GM21619 (cell line): Measurements from ENCODE around the gene FAM174B.
"Not testable (repeated sequence)": the region's sequence is repeated elsewhere in the genome, so short reads cannot be mapped to it uniquely, and the experiment has no call there.

Experiments
- ATAC-seq: cut with Tn5 transposase; IDR thresholded peaks from one replicate; pipeline ENCODE4 v1.9.1; 2021; ENCODE audit not compliant: unreplicated experiment

The FAM174B gene

GRCh38 chr15:92619145-92620101 lies 36.2 kb downstream of the FAM174B start:
- ATAC-seq: no peak

DNA sequence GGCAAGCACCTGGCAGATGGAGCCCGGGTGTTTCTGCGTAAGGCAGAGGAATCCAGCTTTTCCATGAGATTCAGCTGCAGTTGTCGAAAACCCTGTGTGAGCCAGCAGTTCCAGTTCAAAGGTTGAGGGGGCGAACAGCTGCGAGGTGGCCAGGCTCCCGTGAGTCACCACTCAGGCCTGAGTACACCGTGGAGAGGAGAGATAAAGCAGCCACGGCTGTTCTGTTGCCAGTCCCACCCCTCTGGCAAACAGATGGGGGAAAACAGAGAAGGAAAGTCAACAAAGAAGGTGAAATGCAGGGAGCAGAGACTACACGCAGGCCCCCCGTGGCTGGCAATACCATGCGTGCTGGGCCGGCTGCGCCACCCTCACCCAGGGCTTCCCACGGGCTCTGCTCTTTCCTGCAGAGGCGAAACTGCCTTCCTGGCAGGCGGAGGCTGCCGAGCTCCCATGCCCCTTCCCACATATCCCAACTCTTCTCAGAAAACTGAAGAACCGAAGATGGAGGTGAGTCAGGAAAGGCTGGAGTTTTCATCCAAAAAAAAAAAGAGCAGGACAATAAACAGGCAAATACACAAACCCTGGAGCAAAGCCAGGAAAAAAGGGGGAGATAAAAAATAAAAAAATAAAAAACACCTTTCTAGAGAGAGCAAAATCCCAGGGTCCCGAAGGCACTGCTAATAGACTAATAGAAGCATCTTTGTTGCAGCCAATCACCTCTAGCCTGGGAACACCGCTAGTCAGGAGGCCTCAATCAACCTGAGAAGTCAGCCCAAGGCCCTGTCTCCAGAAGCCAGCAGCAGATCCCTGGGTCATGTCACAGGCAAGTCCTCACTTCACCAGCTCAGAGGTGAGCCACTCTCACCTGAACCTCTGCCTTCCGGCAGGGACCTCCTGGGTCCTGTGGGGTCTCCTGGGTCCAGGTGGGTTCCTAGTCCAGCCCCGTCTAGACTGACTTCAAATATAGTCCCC lies 37.7 kb downstream of the FAM174B start:
- no peak for ATAC-seq

DNA sequence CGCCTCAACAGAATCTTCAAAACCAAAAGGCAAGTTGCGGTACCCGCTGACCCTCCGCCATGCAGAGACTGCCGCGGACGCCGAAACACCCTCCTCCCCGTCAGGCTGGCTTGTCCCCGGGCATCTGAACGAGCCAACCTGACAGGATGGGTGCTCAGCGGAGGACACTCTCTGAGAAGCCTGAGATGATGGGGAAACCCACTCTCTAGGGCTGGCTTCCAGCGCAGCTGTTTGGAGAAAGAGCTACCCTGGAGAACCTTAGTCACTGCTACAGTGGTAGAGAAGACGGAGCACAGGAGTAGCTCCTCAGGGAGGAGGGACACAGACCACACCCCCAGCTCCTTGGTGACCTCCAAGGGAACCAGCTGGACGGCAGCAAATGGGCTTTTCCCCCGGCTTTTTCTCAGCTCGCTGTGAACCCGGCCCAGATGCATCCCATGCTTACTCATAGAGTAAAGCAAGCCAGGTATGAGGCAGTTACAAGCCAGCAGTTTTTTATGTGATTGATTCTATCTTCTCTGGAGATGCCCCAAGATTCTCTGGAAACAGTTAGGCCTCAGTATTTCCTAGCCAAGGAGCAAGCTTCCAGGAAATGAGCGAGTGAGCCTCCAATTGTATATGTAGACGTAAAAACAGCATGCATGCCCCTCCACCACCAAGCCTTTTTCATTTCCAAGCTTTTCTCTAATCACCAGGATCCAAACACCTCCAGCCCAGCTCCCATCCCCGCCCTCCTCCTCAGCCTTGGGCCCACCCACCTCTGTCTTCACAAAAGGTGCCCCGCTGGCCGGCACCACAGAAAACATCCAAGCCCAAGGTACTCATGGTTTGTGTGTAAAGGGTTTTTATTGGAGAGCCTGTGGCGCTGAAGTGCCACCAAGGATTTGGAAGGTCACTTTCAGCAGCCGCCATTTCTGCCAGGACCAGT lies 38.7 kb downstream of the FAM174B start:
- ATAC-seq: no peak

DNA sequence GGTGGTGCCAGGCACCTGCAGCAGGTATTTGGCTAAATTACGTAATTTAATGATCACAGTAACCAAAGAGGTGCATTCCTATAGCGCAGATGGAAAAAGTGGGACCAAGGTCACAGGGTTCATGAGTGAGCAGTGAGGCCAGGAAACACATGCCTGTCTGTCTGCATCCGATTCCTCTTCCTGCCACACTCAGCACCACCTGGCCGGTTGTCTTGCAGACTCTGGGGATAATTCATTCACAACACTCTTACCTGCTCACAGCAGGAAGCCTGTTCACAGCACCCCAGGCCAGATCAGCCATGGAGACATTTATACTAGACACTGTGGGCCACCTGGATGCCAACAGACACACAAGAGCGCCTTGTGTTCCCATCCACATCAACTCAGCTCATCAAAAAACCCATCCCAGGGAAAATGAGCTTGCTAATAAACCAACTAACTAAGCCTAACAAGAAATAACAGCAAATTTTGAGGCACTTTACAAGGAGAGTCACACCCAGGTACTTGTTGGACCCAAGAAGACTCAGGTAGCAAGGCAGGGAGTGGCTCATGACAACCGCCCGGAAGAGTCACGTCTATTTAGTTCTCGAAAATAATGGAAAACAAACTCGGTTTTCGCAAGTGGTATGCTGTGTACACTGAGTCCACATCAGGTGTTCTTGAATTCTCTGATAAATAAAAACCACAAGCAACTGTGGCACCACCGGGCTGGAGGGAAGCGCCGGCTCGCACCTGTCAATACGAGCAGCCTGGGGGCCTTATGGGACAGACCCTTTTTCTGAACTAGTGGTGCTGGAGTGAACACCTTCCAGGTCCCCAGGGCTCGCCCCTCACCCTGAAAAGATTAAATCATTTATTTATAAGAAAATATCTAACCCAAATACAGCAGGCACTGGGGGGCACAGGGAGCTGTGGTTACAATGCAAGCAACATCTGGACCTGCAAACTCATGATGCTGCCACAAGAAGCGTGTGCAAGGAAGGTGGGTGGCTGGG lies 40.5 kb downstream of the FAM174B start:
- no peak for ATAC-seq

DNA sequence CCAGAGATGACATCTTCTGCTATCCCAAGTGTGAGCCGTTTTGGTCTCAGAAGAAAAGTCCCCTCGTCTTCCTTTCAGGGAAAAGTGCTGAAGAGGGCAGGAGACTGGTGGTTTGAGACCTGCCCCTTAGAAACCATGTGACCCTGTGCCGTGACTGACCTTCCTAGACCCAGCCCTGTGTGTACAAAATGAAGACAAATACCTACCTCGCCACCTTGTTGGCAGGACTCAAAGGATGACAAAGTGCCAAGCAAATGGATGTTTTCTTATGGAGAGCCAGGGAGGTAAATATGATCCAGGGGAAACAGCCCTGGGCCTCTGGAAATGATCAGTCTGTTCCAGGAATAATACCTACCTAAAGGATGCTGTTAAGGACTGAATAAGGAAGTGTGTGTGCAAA lies 41.3 kb downstream of the FAM174B start:
- no peak for ATAC-seq

DNA sequence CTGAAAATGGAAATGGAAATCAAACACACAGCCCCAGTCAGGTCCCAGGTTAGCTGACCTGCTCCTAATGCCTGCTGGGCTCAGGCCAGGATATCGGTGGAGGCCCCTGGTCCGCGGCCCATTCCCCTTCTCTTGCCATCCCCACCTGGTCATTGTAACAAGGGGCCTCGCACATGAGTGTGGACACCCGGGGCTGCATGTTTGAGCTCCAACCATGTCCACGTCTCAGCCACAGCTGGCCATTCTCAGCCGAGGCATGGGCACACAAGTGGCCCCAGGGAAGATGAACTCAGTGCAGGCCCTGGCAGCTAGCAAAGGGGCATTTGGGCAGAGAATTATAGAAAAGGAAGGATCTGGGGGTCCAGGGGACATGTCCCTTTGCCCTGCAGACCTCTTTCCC lies 41.7 kb downstream of the FAM174B start:
- ATAC-seq: no peak

DNA sequence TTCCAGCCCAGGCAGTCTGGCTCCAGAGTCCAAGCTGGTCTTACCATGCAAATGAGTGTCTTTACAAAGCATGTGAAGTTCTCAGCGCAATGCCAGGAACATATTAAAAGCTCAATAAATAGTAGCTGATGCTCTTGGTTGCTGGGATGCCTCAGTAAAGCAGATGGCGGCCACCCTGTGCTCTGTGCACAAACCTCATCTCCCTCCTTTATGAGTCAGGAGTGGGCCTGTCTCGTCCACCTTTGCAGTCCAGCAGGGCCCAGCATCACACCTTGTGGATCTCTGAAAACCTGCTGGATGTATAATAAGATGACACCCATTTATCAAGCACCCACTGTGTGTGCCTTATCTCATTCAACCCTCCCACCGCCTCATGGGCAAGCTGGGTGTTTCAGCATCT lies 42.7 kb downstream of the FAM174B start:
- ATAC-seq: no peak

- ATAC-seq: no peak
These were observed 43.4 kb downstream of the FAM174B start for GRCh38 chr15:92611995-92612745.

DNA sequence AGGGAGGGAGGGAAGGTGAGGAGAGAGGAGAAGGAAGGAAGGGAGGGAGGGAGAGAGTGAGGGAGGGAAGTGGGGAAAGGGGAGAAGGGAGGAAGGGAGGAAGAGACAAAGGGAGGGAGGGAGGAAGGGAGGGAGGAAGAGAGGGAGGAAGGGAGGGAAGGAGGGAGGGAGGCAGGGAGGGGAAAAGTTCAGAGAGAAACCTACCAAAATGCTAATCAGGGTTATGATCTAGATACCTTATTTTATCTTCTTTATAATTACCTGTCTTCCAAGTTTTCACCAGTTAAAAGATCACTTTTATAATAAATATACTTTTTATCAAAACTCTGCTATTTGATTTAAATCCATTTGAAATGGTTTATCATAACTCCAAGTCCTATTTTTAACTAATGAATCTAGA lies 44.4 kb downstream of the FAM174B start:
- ATAC-seq: no peak

GRCh38 chr15:92610101-92610520 lies 45.5 kb downstream of the FAM174B start:
- no peak for ATAC-seq

GRCh38 chr15:92608866-92609700 lies 46.5 kb downstream of the FAM174B start:
- ATAC-seq: no peak

GRCh38 chr15:92606836-92607150 lies 48.8 kb downstream of the FAM174B start:
- ATAC-seq: not testable (repeated sequence)

DNA sequence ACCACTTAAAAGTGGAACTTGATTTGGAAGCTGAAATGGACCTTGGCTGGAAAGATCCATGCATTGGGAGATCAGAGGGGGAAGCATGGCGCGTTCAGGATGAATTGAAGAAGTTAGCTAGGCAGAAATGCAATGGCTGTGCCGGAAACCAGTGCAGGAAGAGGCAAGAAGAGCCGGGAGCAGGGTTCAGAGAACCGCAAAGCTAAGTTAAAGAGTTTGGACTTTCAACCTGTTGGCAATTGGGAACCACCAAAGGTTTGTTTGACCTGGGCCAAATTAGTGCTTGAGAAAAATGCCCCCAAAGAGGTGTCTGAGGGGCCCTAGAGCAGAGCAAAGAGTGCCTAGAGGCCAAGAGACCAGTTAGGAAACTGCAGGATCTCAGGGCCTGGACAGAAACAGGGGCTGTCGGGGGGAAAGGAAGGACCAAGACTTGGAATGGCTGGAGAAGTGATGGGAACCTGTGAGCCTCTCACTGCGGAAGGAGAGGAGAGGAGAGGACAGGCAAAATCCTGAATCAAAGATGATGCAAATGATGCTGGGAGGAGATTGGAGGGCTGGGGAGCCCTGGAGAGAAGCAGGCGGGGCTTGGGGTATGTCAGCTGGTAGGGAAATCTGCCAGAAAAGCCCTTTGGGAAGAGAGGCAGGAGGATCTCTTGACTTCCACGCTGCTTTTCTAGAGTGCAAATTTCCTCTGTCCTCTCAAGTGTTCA lies 49.3 kb downstream of the FAM174B start:
- ATAC-seq: no peak

GRCh38 chr15:92605225-92605944 lies 50.2 kb downstream of the FAM174B start:
- no peak for ATAC-seq

- ATAC-seq: no peak
These were observed 51.7 kb downstream of the FAM174B start for GRCh38 chr15:92603743-92604470.

GRCh38 chr15:92603278-92603677 lies 52.3 kb downstream of the FAM174B start:
- ATAC-seq: no peak
